ENCODE measurements around the gene NRP2. TPM values are rescaled to one million over a fixed set of nuclear protein-coding genes. Genes with fewer than 3 reads are reported as not detected.
A peak's percentile ranks its signal among the peaks of the same experiment; 100 is the strongest.

NRP2 gene
- total RNA-seq, 1 donor from 2014 or later: 90.3 TPM

GRCh38 chr2:205776139-205776538 is 93.8 kb downstream of the NRP2 start:
- peaks cover 29% of the 10 kb centered on the region for H3K4me1 Mint-ChIP-seq
- peaks cover 11% of the 10 kb centered on the region for H3K36me3 Mint-ChIP-seq (ENCODE audit: low read depth)
- no peak overlapping the region for H3K4me3 Mint-ChIP-seq
- peak; percentile 62 for DNase-seq (ENCODE audit: low read depth, low spot score)
- no peak overlapping the region for H3K27ac Mint-ChIP-seq (ENCODE audit: unreplicated experiment)
- peak; percentile 67 for TF ChIP-seq CTCF (conservative IDR thresholded peaks at IDR 0.05)
- H3K27me3 Mint-ChIP-seq (ENCODE audit: low read depth): no peaks in the 10 kb centered on the region
- H3K9me3 Mint-ChIP-seq: no peaks in the 10 kb centered on the region

GRCh38 chr2:205776720-205777119 is 94.4 kb downstream of the NRP2 start:
- no peak for DNase-seq (ENCODE audit: low read depth, low spot score)
- no peaks in the 10 kb centered on the region for H3K9me3 Mint-ChIP-seq
- H3K27me3 Mint-ChIP-seq (ENCODE audit: low read depth): no peaks in the 10 kb centered on the region
- TF ChIP-seq CTCF (conservative IDR thresholded peaks at IDR 0.05): no peak
- H3K4me1 Mint-ChIP-seq: peaks cover 33% of the 10 kb centered on the region
- H3K36me3 Mint-ChIP-seq (ENCODE audit: low read depth): peaks cover 12% of the 10 kb centered on the region
- H3K4me3 Mint-ChIP-seq: no peak overlapping the region
- no peak overlapping the region for H3K27ac Mint-ChIP-seq (ENCODE audit: unreplicated experiment)

GRCh38 chr2:205778356-205778755 is 96.1 kb downstream of the NRP2 start:
- no peak for DNase-seq (ENCODE audit: low read depth, low spot score)
- H3K4me1 Mint-ChIP-seq: peaks cover 42% of the 10 kb centered on the region
- peaks cover 15% of the 10 kb centered on the region for H3K36me3 Mint-ChIP-seq (ENCODE audit: low read depth)
- no peak for TF ChIP-seq CTCF (conservative IDR thresholded peaks at IDR 0.05)
- H3K4me3 Mint-ChIP-seq: no peak overlapping the region
- H3K27ac Mint-ChIP-seq (ENCODE audit: unreplicated experiment): no peak overlapping the region
- no peaks in the 10 kb centered on the region for H3K27me3 Mint-ChIP-seq (ENCODE audit: low read depth)
- H3K9me3 Mint-ChIP-seq: peaks cover 3% of the 10 kb centered on the region

GRCh38 chr2:205780645-205781044 is 98.3 kb downstream of the NRP2 start:
- Mint-ChIP-seq H3K9me3 (peaks cover 3% of the 10 kb centered on the region), H3K27ac (ENCODE audit: unreplicated experiment) (no peak overlapping the region), H3K27me3 (ENCODE audit: low read depth) (no peaks in the 10 kb centered on the region), H3K4me3 (no peak overlapping the region), H3K4me1 (peaks cover 44% of the 10 kb centered on the region), H3K36me3 (ENCODE audit: low read depth) (peaks cover 18% of the 10 kb centered on the region)
- DNase-seq (ENCODE audit: low read depth, low spot score): no peak
- TF ChIP-seq CTCF (conservative IDR thresholded peaks at IDR 0.05): no peak

GRCh38 chr2:205781244-205781931 is 99.1 kb downstream of the NRP2 start:
- Mint-ChIP-seq H3K4me1 (peaks cover 39% of the 10 kb centered on the region), H3K27me3 (ENCODE audit: low read depth) (no peaks in the 10 kb centered on the region), H3K9me3 (peaks cover 3% of the 10 kb centered on the region), H3K27ac (ENCODE audit: unreplicated experiment) (peak overlapping the region; percentile 89), H3K36me3 (ENCODE audit: low read depth) (peaks cover 18% of the 10 kb centered on the region), H3K4me3 (no peak overlapping the region)
- no peak for DNase-seq (ENCODE audit: low read depth, low spot score)
- no peak for TF ChIP-seq CTCF (conservative IDR thresholded peaks at IDR 0.05)

Data from neural crest cell (in vitro differentiated cells).